ENCODE results near the gene JTB.

JTB gene

DNA sequence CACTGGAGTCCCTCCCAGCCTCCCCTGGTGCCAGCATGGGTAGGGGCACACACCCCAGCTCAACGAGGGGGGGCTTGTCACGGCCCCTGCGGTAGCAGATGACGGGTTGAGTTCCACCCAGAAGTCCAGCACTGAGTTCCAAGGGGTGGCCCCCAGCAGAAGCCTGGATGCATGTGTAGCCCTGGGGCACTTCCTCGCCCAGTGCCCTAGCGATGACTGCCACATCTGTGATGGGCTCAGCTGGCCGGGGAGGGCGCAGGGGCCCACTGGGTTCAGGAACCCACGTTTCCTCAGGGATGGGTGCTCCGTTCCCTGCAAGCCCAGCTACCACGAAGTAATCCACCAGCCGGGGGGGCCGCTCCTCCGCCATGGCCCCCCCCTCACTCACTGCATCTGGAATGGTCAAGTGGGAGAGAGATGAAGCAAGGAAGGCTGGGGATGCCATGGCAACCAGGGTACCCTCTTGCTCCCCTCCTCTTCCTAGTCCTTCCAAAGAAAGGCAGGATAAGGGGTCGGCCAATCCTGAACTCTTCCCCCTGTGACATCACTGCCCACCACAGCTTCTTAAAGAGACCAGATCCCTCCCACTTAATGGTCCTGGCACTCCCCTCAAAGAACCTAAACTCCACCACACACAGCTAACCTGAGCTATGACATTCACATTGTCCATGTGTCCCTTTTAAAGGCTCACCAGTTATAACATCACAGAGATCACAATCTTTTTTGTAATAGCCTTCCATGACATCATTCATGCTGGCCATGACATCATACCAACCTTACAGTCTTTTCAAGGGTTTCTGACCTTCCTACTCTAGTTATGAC, 33.3 kb downstream of the JTB start:
- Histone ChIP-seq H2AFZ (ENCODE audit: low read length) (no peak overlapping the region), H2BK120ac (ENCODE audit: low read depth, low read length) (no peak overlapping the region), H2AK5ac (ENCODE audit: low read depth, low read length) (no peak overlapping the region), H3K36me3 (replicated peaks in 1 of 2; ENCODE audit: control insufficient read depth in 2 of 2, insufficient read depth in 2 of 2, low read length in 2 of 2) (peaks cover 10 to 78% of the 10 kb centered on the region in 2 donors), H3K27me3 (ENCODE audit: control insufficient read depth in 3 of 3, insufficient read depth in 3 of 3, low read depth in 1 of 3, low read length in 3 of 3) (peaks cover 0 to 3% (median 0%) of the 10 kb centered on the region in 3 experiments), H3K4ac (ENCODE audit: low read length) (no peak overlapping the region), H3K4me3 (ENCODE audit: low read length in 2 of 2) (peak overlapping the region; percentile 13 to 89), H3K9me3 (replicated peaks in 1 of 2; ENCODE audit: control insufficient read depth in 2 of 2, insufficient read depth in 1 of 2, low read depth in 1 of 2, low read length in 2 of 2) (no peaks in the 10 kb centered on the region), H2BK12ac (ENCODE audit: low read length) (no peak overlapping the region), H3K79me1 (ENCODE audit: low read depth, low read length) (peaks cover 4% of the 10 kb centered on the region), H3K4me2 (ENCODE audit: insufficient read depth, low read length, poor library complexity, severe bottlenecking) (no peak overlapping the region), H3K18ac (ENCODE audit: low read length) (no peak overlapping the region), H3K9ac (ENCODE audit: low read depth, low read length, poor library complexity) (peak overlapping the region; percentile 52), H2BK15ac (ENCODE audit: low read length) (no peak overlapping the region), H4K8ac (ENCODE audit: low read depth, low read length) (no peak overlapping the region), H3K27ac (replicated peaks; ENCODE audit: low read length) (no peak overlapping the region), H3K14ac (ENCODE audit: low read length) (no peak overlapping the region), H4K91ac (ENCODE audit: low read depth, low read length, poor library complexity) (no peak overlapping the region), H3K23ac (ENCODE audit: low read depth, low read length, poor library complexity) (no peak overlapping the region), H3K4me1 (ENCODE audit: control insufficient read depth in 2 of 2, insufficient read depth in 1 of 2, low read depth in 1 of 2, low read length in 2 of 2) (peaks cover 7 to 13% of the 10 kb centered on the region in 2 donors), H2BK5ac (ENCODE audit: low read length) (no peak overlapping the region)
- WGBS, 2 donors (ENCODE audit: extremely low coverage in 2 of 2, insufficient read length in 2 of 2, insufficient replicate concordance in 1 of 2), result no CpG with 5 or more reads among the region's 15 CpGs
- DNase-seq (ENCODE audit: low spot score), result no peak

DNA sequence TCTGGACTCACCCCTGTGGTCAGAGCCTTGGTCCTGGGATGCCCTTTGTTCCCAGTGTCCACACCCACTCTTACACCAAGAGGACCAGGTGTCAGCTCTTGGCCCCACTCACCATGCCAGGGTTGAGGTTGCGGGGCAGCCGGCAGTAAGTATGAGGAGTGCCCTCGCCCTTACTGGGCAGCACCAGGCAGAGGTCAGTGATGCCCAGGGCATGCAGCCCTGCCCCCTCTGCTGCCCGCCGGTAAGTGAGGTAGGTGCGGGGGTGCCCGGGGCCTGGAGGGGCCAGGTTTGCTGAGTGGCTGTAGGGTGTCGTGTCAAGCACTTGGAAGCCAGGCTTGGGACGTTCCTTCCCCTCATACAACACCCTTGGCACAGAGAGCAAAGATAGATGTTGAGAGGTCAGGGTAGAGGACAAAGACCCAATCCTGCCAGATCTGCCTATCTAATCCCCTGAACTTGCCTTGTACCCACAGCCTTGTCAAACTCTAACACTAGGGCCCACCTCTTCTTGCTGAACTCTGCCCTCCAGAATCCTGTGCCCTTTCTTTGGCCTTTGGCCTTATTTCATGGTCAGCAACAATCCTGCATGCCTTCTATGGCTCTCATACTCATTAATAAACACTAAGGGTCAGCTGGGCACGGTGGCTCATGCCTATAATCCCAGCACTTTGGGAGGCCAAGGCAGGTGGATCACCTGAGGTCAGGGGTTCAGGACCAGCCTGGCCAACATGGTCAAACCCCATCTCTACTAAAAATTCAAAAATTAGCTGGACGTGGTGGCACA, 34.5 kb downstream of the JTB start:
- Histone ChIP-seq H3K9me3 (replicated peaks in 1 of 2; ENCODE audit: control insufficient read depth in 2 of 2, insufficient read depth in 1 of 2, low read depth in 1 of 2, low read length in 2 of 2) (no peaks in the 10 kb centered on the region), H2BK120ac (ENCODE audit: low read depth, low read length) (no peak overlapping the region)
- WGBS, 2 donors (ENCODE audit: extremely low coverage in 2 of 2, insufficient read length in 2 of 2, insufficient replicate concordance in 1 of 2), result no CpG with 5 or more reads among the region's 11 CpGs

DNA sequence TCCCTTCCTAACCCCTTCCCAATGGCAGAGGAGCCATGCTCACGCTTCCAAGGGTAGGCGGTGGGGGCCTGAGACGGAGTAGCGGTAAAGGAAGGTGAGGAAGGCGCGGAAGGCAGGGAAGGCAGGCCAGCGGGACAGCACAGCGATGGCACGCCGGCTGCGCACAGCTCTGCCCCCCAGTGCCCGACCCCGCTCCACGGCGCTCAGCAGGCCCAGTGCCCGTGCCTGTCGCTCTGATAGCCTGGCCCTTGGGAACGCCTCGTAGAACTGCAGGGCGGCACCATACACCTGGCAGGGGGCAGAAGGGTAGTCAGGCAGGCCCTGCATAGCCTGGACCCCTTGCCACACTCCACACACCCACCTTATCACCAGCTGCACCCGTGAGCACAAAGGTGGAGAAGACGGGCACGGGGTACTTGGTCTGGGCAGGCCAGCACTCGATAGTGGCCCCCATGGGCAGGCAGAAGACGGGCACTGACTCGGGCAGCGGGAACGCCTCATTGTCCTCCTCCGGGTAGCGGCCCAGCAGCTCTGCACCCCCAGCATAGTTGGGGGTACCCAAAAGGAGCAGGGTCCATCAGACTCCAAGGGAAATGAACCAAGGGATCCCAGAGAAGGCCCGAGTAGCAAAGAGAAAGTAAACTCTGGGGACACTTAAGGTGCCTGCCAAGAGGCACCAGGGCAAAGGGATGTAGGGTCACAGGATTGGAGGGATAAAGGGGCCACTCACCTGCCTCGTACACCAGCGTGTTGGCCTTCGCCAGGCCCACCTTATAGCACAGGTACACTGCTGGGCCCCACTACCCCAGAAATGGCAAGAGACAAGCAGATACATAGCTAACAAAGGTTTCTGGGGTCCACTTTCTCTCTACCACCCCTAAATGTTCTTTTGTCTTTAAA, 35.4 kb downstream of the JTB start:
- Histone ChIP-seq H2AFZ (ENCODE audit: low read length) (no peak overlapping the region), H2BK120ac (ENCODE audit: low read depth, low read length) (no peak overlapping the region), H3K4me2 (ENCODE audit: insufficient read depth, low read length, poor library complexity, severe bottlenecking) (no peak overlapping the region), H2BK15ac (ENCODE audit: low read length) (no peak overlapping the region), H3K9ac (ENCODE audit: low read depth, low read length, poor library complexity) (peak overlapping the region; percentile 68), H3K27me3 (ENCODE audit: control insufficient read depth in 3 of 3, insufficient read depth in 3 of 3, low read depth in 1 of 3, low read length in 3 of 3) (peaks cover 0 to 3% (median 0%) of the 10 kb centered on the region in 3 experiments), H3K27ac (replicated peaks; ENCODE audit: low read length) (no peak overlapping the region), H2BK12ac (ENCODE audit: low read length) (peak overlapping the region; percentile 73), H3K23ac (ENCODE audit: low read depth, low read length, poor library complexity) (peak overlapping the region; percentile 73), H4K8ac (ENCODE audit: low read depth, low read length) (peak overlapping the region; percentile 82), H3K18ac (ENCODE audit: low read length) (no peak overlapping the region), H3K4me1 (ENCODE audit: control insufficient read depth in 2 of 2, insufficient read depth in 1 of 2, low read depth in 1 of 2, low read length in 2 of 2) (peaks cover 7 to 13% of the 10 kb centered on the region in 2 donors), H3K14ac (ENCODE audit: low read length) (peak overlapping the region; percentile 98), H2BK5ac (ENCODE audit: low read length) (peak overlapping the region; percentile 53), H2AK5ac (ENCODE audit: low read depth, low read length) (no peak overlapping the region), H3K79me1 (ENCODE audit: low read depth, low read length) (peaks cover 4% of the 10 kb centered on the region), H3K4me3 (ENCODE audit: low read length in 2 of 2) (no peak overlapping the region), H4K91ac (ENCODE audit: low read depth, low read length, poor library complexity) (no peak overlapping the region), H3K36me3 (replicated peaks in 1 of 2; ENCODE audit: control insufficient read depth in 2 of 2, insufficient read depth in 2 of 2, low read length in 2 of 2) (peaks cover 4 to 76% of the 10 kb centered on the region in 2 donors), H3K9me3 (replicated peaks in 1 of 2; ENCODE audit: control insufficient read depth in 2 of 2, insufficient read depth in 1 of 2, low read depth in 1 of 2, low read length in 2 of 2) (no peaks in the 10 kb centered on the region), H3K4ac (ENCODE audit: low read length) (no peak overlapping the region)
- no CpG with 5 or more reads among the region's 34 CpGs for WGBS, 2 donors (ENCODE audit: extremely low coverage in 2 of 2, insufficient read length in 2 of 2, insufficient replicate concordance in 1 of 2)
- DNase-seq (ENCODE audit: low spot score), result no peak

More for the DNA sequence above, 34.5 kb downstream of the JTB start:
- Histone ChIP-seq H2AFZ (ENCODE audit: low read length) (no peak overlapping the region), H3K14ac (ENCODE audit: low read length) (no peak overlapping the region), H3K18ac (ENCODE audit: low read length) (no peak overlapping the region), H3K27me3 (ENCODE audit: control insufficient read depth in 3 of 3, insufficient read depth in 3 of 3, low read depth in 1 of 3, low read length in 3 of 3) (peaks cover 0 to 3% (median 0%) of the 10 kb centered on the region in 3 experiments), H2BK15ac (ENCODE audit: low read length) (no peak overlapping the region), H3K9ac (ENCODE audit: low read depth, low read length, poor library complexity) (no peak overlapping the region), H3K79me1 (ENCODE audit: low read depth, low read length) (peaks cover 4% of the 10 kb centered on the region), H3K27ac (replicated peaks; ENCODE audit: low read length) (no peak overlapping the region), H2BK5ac (ENCODE audit: low read length) (no peak overlapping the region), H3K4ac (ENCODE audit: low read length) (no peak overlapping the region), H3K4me1 (ENCODE audit: control insufficient read depth in 2 of 2, insufficient read depth in 1 of 2, low read depth in 1 of 2, low read length in 2 of 2) (peaks cover 7 to 13% of the 10 kb centered on the region in 2 donors), H2BK12ac (ENCODE audit: low read length) (no peak overlapping the region), H3K23ac (ENCODE audit: low read depth, low read length, poor library complexity) (no peak overlapping the region), H2AK5ac (ENCODE audit: low read depth, low read length) (no peak overlapping the region), H3K4me3 (ENCODE audit: low read length in 2 of 2) (peak overlapping the region in 1 of 2 donors; percentile 4), H4K91ac (ENCODE audit: low read depth, low read length, poor library complexity) (no peak overlapping the region), H3K4me2 (ENCODE audit: insufficient read depth, low read length, poor library complexity, severe bottlenecking) (no peak overlapping the region), H3K36me3 (replicated peaks in 1 of 2; ENCODE audit: control insufficient read depth in 2 of 2, insufficient read depth in 2 of 2, low read length in 2 of 2) (peaks cover 3 to 73% of the 10 kb centered on the region in 2 donors), H4K8ac (ENCODE audit: low read depth, low read length) (no peak overlapping the region)
- no peak for DNase-seq (ENCODE audit: low spot score)
